ENCODE results near the gene PCP2.

- TF ChIP-seq POLR2A (IDR thresholded peaks at IDR 0.05) (no peak), CTCF (IDR thresholded peaks at IDR 0.05) (no peak)
Measured at GRCh38 chr19:7618771-7619510, 14.6 kb downstream of the PCP2 start.

Measured in vagina (tissue), 2 donors.